ENCODE data around the gene FANCC. TPM values are rescaled to one million over a fixed set of nuclear protein-coding genes. Genes with fewer than 3 reads are reported as not detected.
"Not testable (repeated sequence)": the region's sequence is repeated elsewhere in the genome, so short reads cannot be mapped to it uniquely, and the experiment has no call there.

The FANCC gene
- total RNA-seq, 1 experiment from 2014 or later: 12.3 TPM

- DNase-seq (ENCODE audit: low spot score): no peak
Observed at GRCh38 chr9:95230046-95230445, 87.5 kb downstream of the FANCC start.

GRCh38 chr9:95229230-95229915, 88.1 kb downstream of the FANCC start:
- peak; percentile 26 for DNase-seq (ENCODE audit: low spot score)

GRCh38 chr9:95226921-95227320, 90.6 kb downstream of the FANCC start:
- no peak for DNase-seq (ENCODE audit: low spot score)

- DNase-seq (ENCODE audit: low spot score): no peak
Observed at GRCh38 chr9:95225726-95226106, 91.8 kb downstream of the FANCC start.

- DNase-seq (ENCODE audit: low spot score): no peak
Observed at GRCh38 chr9:95225076-95225725, 92.3 kb downstream of the FANCC start.

GRCh38 chr9:95224376-95225019, 93.0 kb downstream of the FANCC start:
- DNase-seq (ENCODE audit: low spot score): no peak

GRCh38 chr9:95220352-95220751, 97.2 kb downstream of the FANCC start:
- not testable (repeated sequence) for DNase-seq (ENCODE audit: low spot score)

GRCh38 chr9:95218773-95219172, 98.7 kb downstream of the FANCC start:
- no peak for DNase-seq (ENCODE audit: low spot score)

GRCh38 chr9:95217936-95218335, 99.6 kb downstream of the FANCC start:
- no peak for DNase-seq (ENCODE audit: low spot score)

GRCh38 chr9:95215336-95215898, 102.1 kb downstream of the FANCC start:
- DNase-seq (ENCODE audit: low spot score): no peak

- no peak for DNase-seq (ENCODE audit: low spot score)
Observed at GRCh38 chr9:95213117-95213516, 104.4 kb downstream of the FANCC start.

- DNase-seq (ENCODE audit: low spot score): no peak
Observed at GRCh38 chr9:95211028-95211427, 106.5 kb downstream of the FANCC start.

- DNase-seq (ENCODE audit: low spot score): no peak
Observed at GRCh38 chr9:95207403-95207802, 110.1 kb downstream of the FANCC start.

GRCh38 chr9:95206143-95206542, 111.4 kb downstream of the FANCC start:
- no peak for DNase-seq (ENCODE audit: low spot score)

- DNase-seq (ENCODE audit: low spot score): no peak
Observed at GRCh38 chr9:95204710-95205109, 112.8 kb downstream of the FANCC start.

GRCh38 chr9:95204310-95204709, 113.2 kb downstream of the FANCC start:
- DNase-seq (ENCODE audit: low spot score): no peak

GRCh38 chr9:95203019-95203418, 114.5 kb downstream of the FANCC start:
- not testable (repeated sequence) for DNase-seq (ENCODE audit: low spot score)

- DNase-seq (ENCODE audit: low spot score): no peak
Observed at GRCh38 chr9:95202076-95202681, 115.3 kb downstream of the FANCC start.

GRCh38 chr9:95201206-95201605, 116.3 kb downstream of the FANCC start:
- no peak for DNase-seq (ENCODE audit: low spot score)

- peak; percentile 54 for DNase-seq (ENCODE audit: low spot score)
Observed at GRCh38 chr9:95197692-95198271, 119.7 kb downstream of the FANCC start.

- no peak for DNase-seq (ENCODE audit: low spot score)
Observed at GRCh38 chr9:95193480-95193879, 124.0 kb downstream of the FANCC start.

- no peak for DNase-seq (ENCODE audit: low spot score)
Observed at GRCh38 chr9:95193067-95193466, 124.4 kb downstream of the FANCC start.

All from H4 (cell line).